HG03135 (cell line): ENCODE data around the gene RALY.

Experiments
- ATAC-seq: cut with Tn5 transposase; IDR thresholded peaks from one replicate; pipeline ENCODE4 v1.9.1; 2021; ENCODE audit warnings: mild to moderate bottlenecking, moderate library complexity; ENCODE audit not compliant: unreplicated experiment

RALY gene

DNA sequence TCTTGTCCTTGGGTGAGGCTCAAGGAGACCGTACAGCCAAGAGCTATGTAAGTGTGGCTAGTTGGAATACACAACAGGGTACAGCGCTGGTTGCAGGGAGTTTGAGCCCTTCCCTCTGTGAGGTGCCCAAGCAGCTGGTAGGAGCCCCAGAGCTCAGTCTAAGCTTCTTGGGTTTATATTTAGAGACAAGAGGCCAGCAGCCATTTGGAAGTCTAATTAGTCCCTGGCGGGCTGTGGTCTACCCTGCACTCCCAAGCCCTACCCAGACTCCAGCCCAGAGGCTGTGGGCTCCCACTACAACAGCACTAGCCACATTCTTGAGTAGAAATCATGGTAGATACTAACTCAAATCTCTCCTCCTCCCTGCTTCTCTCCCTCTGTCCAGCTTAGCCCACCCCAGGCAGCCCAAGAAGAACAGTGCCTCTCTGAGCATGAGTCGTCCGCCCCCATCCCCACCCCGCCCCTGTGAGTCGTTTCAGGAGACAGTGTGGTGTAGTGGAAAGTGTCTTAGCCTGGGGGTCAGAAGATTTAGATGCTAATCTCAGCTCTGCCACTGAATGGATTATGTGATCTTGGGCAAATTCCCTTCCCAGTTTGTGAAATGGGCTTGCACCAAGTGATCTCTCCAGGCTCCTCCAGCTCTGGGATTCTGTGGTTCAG is 80.5 kb downstream of the RALY start:
- no peak for ATAC-seq

DNA sequence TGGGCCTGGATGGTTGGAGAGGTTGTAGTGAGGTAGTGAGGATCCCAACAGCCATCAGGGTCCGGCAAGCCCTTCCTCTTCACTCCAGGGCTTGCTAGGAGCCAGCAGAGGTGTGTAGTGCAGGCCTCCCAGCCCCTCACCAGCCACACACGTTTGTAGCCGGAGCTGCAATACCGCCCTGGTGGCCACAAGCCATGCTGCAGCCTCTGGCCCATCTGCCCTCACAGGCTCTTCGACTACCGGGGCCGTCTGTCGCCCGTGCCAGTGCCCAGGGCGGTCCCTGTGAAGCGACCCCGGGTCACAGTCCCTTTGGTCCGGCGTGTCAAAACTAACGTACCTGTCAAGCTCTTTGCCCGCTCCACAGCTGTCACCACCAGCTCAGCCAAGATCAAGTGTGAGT is 81.9 kb downstream of the RALY start:
- no peak for ATAC-seq

DNA sequence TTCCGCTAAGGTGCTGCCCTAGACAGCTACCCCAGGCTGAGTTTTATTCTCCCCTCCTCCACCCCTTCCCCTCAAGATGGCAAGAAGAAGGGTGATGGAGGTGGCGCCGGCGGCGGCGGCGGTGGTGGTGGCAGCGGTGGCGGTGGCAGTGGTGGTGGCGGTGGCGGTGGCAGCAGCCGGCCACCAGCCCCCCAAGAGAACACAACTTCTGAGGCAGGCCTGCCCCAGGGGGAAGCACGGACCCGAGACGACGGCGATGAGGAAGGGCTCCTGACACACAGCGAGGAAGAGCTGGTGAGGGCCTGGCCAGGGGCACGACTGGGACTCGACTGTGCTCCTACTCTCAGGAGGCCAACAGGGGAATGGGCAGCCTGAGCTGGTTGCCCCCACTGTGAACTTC is 83.2 kb downstream of the RALY start:
- ATAC-seq, result no peak

GRCh38 chr20:34078540-34078939 is 84.8 kb downstream of the RALY start:
- ATAC-seq, result no peak

DNA sequence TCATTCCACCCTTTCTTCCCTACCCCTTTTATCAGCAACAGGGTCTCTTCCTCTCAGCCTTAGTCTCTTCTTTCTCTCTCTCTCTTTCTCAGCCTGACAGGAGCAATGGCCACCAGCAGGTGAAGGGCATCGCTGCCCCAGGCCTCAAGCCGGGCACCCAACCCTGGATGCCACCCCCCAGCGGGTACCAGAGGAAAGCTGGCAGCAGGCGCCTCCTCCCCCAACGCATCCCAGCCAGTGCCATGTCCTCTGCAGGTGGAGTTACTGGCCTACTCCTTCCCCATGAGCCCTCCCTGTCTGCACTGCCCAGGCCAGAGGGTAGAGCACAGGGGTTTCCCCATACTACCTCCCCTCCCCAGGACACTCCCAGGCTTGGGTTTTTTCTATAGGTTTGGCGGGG is 86.1 kb downstream of the RALY start:
- ATAC-seq, result no peak

GRCh38 chr20:34082232-34082887 is 88.6 kb downstream of the RALY start:
- no peak for ATAC-seq

DNA sequence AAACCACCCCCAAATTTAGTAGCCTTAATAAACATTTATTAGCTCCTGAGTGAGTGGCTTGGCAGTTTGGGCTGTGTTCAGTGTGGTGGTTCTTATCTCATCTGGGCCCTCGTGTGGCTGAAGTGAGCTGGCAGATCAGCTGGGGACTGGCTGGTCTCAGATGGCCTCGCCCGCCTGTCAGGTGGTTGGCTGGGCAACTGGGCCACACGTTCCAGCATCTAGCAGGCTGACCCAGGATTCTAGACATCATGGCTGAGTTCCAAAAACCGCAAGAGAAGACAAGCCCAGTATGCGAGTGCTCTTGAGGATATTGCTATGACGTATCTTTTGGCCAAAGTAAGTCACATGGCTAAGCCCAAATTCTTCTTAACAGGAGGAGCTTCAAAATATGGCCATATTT is 89.4 kb downstream of the RALY start:
- ATAC-seq, result no peak

DNA sequence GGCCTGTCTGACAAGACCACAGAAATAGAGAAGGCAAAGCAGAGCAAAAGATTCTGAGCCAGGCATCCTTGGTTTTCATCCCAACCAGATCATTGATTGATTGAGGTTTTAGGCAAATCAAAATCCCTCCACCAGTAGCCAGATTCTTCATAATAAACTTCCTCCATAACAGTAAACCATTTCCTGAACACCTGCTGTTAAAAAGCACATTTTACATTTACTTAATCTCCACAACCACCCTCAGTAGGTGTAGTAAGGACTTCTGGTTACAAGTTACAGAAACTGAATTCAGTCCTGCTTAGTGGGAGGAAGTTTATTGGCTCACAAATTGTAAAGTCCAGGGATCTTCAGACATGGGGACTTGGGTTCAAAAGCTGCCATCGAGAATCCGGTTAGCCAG is 90.1 kb downstream of the RALY start:
- ATAC-seq, result no peak

DNA sequence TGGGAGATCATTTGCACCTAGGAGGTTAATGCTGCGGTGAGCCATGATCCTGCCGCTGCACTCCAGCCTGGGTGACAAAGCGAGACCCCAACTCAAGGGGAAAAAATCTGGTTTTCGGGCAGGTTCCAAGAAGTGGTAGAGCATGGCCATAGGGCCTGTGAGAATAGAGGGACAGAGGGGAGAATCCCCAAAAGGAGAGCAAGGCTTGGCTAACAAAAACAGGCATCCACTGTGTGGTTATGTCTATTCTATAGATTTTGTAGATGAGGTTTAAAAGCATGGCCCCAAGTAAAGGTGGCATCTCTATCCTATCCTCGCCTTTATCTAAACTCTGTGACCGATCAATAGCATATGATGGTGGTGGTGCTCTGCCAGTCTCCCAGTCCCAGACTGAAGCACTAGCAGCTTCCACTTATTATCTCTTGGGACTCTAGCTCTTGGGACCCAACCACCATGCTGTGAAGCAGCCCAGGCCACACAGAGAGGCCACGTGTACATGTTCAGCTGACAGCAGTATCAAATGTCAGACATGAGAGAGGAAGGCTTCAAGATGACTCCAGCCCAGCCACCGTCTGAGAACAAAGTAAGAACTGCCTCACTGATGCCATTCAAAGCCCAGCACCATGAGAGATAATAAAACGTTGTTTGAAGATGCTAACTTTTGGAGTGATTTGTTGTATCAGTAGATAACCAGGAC is 90.7 kb downstream of the RALY start:
- ATAC-seq, result no peak

- ATAC-seq, result no peak
Observed at GRCh38 chr20:34085544-34086040, 91.9 kb downstream of the RALY start.

DNA sequence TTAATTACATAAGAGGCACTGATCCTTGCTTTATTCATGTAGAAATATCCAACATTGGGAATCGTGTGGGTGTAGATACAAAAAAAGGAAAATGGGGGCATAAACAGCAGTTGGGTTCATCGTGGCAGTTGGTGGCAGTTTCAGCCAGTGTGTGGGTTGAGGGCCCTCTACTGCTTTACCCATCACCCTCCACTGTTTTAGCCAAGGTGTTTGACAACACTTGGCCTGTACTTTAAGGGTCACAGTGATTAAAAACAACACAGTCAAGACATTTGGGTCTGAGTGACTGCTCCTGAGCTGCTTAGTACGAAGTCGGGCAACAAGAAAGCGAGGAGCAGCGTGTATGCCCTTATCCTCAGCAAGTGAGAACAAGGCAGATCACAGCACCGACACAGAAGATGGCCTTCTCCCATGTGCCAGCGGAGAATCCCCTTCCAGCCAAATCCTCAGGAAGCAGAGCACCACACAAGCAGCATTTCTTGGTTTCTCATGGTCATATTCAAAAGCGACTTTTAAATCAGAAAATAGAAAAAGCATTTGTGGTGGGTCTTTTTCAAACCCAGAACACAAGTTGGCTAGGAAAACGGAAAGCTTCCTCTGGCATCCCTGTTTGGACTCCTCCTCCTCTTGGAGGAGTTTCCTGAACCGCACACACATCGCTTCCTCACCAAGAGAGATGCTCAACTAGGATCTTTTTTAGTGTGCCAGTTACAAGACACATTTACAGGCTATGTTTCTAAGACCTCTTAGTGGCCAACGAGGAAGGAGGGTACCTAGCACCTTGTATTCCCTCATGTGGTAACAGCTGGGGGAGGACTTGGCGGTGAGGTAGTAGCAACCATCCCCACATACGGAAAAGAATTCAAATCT is 94.8 kb downstream of the RALY start:
- no peak for ATAC-seq

DNA sequence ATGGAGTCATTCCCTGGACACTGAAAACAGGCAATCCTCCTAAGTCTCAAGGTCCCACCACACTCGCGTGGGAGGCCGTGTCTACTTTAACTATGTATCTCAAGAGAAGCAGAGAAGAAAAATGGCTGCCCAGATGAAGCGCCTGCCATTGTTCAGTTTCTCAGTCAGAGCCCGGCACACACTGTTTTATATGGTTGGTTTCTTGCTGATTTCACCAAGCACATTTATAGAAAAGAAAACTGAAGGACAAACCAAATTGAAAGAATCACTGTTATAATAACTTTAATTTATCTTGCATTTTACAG is 95.4 kb downstream of the RALY start:
- no peak for ATAC-seq

GRCh38 chr20:34089655-34090345 is 96.1 kb downstream of the RALY start:
- no peak for ATAC-seq

DNA sequence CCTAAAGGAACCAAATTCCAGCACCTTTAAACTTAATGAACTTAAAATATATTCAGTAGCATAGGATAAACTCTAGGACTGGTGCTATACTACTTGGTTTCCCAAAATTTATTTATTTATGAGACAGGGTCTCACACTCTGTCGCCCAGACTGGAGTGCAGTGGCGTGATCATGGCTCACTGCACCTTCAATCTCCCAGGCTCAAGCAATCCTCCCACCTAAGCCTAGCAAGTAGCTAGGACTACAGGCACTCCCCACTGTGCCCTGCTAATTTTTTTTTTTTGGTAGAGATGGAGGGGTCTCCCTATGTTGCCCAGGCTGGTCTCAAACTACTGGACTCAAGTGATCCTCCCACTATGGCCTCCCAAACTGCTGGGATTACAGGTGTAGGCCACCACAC is 96.9 kb downstream of the RALY start:
- no peak for ATAC-seq

GRCh38 chr20:34091637-34092200 is 98.0 kb downstream of the RALY start:
- no peak for ATAC-seq

DNA sequence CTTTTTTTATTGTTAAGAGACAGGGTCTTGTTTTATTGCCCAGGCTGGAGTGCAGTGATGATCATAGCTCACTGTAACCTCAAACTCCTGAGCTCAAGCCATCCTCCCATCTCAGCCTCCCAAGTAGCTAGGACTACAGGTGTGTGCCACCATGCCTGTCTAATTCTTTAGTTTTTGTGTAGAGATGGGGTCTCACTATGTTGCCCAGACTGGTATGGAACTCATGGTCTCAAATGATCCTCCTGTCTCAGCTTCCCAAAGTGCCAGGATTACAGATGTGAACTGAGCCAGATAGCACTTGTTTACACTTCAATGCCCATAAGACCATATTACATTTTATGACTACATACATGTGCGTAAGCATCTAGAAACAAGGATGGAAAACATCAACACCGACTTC is 100.2 kb downstream of the RALY start:
- no peak for ATAC-seq

- no peak for ATAC-seq
Observed at GRCh38 chr20:34095825-34096224, 102.1 kb downstream of the RALY start.

DNA sequence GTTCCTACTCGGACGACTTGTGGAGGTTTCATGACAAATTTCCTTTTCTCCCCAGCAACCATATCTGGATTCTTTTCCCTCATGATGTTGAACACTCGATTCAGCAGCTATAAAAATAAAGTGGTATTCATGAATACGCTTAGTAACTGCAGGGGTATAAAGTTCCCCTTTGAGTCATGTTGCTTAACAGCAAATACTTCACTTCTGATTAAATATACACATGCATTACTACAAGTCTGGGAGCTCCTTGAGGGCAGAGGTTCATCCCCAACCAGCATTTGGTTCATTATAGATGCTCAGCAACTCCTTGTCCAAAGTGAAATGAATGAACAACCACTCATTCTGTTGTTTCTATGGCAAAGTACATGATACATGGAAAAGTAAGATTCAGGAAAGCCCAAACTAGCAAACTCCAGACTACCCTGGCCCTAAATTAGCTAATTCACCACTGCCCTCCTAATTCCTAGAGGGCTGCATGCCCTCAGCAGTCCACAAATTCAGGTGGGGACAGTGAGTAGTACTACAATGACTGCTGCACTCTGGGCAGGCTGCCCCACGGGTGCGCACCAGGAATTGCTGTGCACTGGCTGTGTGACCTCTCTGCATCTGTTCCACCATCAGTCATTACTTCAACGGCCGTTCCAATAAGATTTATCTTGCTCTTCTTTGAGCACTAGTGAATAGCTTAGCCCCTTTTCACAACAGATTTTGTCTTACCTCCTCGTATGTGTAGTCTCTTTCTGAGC is 103.2 kb downstream of the RALY start:
- no peak for ATAC-seq

DNA sequence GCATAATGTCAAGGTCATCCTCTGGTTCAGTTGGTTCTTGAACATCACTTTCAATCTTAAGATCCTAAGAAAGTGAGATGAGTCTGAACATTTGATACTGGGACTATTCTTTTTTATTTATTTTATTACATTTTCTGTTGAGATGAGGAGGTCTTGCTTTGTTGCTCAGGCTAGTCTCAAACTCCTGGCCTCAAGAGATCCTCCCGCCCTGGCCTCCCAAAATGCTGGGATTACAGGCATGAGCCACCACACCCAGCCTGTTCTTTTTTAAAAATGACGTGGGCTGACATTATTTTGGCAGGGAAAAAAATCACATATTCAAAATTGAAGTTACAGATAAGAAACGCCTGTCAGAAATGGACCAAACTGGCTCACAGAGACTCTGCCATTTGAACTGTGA is 104.9 kb downstream of the RALY start:
- no peak for ATAC-seq

- no peak for ATAC-seq
Observed at GRCh38 chr20:34099675-34100074, 106.0 kb downstream of the RALY start.
